GM18951 (cell line): ENCODE data around the gene PRKD2.

Source experiments
- POLR2A ChIP-seq: IDR thresholded peaks from 4 replicates; pipeline ENCODE4 v1.6.1; 2011; ENCODE audit warnings: mild to moderate bottlenecking; ENCODE audit not compliant: insufficient read length, insufficient read depth; ENCODE audit errors: extremely low read depth
- in situ Hi-C: fragments of 300-500 bp; cut with MboI; formaldehyde crosslinking; loops from one replicate; pipeline ENCODE4 v1.12.0; 2022; ENCODE audit warnings: low sequenced_read_pairs, mixed read lengths, inconsistent platforms; ENCODE audit not compliant: unreplicated experiment

Gene PRKD2

GRCh38 chr19:46717034-46717715 is at the start of gene PRKD2:
TSS of gene PRKD2 (minus strand) at chr19:46717114. CDS start at chr19:46716370, 744 bp downstream.
- in situ Hi-C loops, result no loop called here
- TF ChIP-seq POLR2A, result peak; percentile 64

- no peak for TF ChIP-seq POLR2A
- in situ Hi-C loops, result loop anchor here (25.0 kb wide), 1 partner anchor 222 kb away; no protein-coding TSS in a partner anchor
These were observed 47.9 kb upstream of the PRKD2 start for GRCh38 chr19:46764817-46765291.

- in situ Hi-C loops, result loop anchor here (25.0 kb wide), 1 partner anchor 225 kb away; no protein-coding TSS in a partner anchor
These were observed 45.5 kb upstream of the PRKD2 start for GRCh38 chr19:46762245-46762890.

GRCh38 chr19:46761418-46761831 is 44.5 kb upstream of the PRKD2 start:
- in situ Hi-C loops, result loop anchor here (25.0 kb wide), 1 partner anchor 226 kb away; no protein-coding TSS in a partner anchor
- no peak for TF ChIP-seq POLR2A

More at GRCh38 chr19:46762245-46762890, 45.5 kb upstream of the PRKD2 start:
- no peak for TF ChIP-seq POLR2A

GRCh38 chr19:46760897-46761296 is 44.0 kb upstream of the PRKD2 start:
- in situ Hi-C loops, result loop anchor here (25.0 kb wide), 1 partner anchor 226 kb away; no protein-coding TSS in a partner anchor

- TF ChIP-seq POLR2A, result no peak
These were observed 43.4 kb upstream of the PRKD2 start for GRCh38 chr19:46760363-46760762.

GRCh38 chr19:46759817-46760333 is 43.0 kb upstream of the PRKD2 start:
- in situ Hi-C loops, result loop anchor here (25.0 kb wide), 1 partner anchor 227 kb away; no protein-coding TSS in a partner anchor
- no peak for TF ChIP-seq POLR2A

More at GRCh38 chr19:46760363-46760762, 43.4 kb upstream of the PRKD2 start:
- in situ Hi-C loops, result loop anchor here (25.0 kb wide), 1 partner anchor 227 kb away; no protein-coding TSS in a partner anchor

- no peak for TF ChIP-seq POLR2A
- in situ Hi-C loops, result loop anchor here (25.0 kb wide), 1 partner anchor 228 kb away; no protein-coding TSS in a partner anchor
These were observed 42.3 kb upstream of the PRKD2 start for GRCh38 chr19:46759206-46759605.

GRCh38 chr19:46756544-46756888 is 39.6 kb upstream of the PRKD2 start:
- TF ChIP-seq POLR2A, result no peak
- in situ Hi-C loops, result loop anchor here (25.0 kb wide), 1 partner anchor 231 kb away; no protein-coding TSS in a partner anchor

GRCh38 chr19:46755853-46756543 is 39.1 kb upstream of the PRKD2 start:
- in situ Hi-C loops, result loop anchor here (25.0 kb wide), 1 partner anchor 231 kb away; no protein-coding TSS in a partner anchor

GRCh38 chr19:46755077-46755852 is 38.4 kb upstream of the PRKD2 start:
- TF ChIP-seq POLR2A, result no peak
- in situ Hi-C loops, result loop anchor here (25.0 kb wide), 1 partner anchor 232 kb away; no protein-coding TSS in a partner anchor

More at GRCh38 chr19:46755853-46756543, 39.1 kb upstream of the PRKD2 start:
- no peak for TF ChIP-seq POLR2A

- TF ChIP-seq POLR2A, result no peak
- in situ Hi-C loops, result loop anchor here (5.0 to 25.0 kb wide), 2 partner anchors 89 to 234 kb away; no protein-coding TSS in a partner anchor
These were observed 36.7 kb upstream of the PRKD2 start for GRCh38 chr19:46753420-46754155.
